HepG2 (cell line): Measurements from ENCODE around the gene SIDT1. TPM values are rescaled to one million over a fixed set of nuclear protein-coding genes. Genes with fewer than 3 reads are reported as not detected.

ENCODE experiments used
- ATAC-seq: fragments of 200-7000 bp; cut with Tn5 transposase; 3 replicates; pipeline ENCODE4 v1.9.1; 2020; ENCODE audit warnings: mild to moderate bottlenecking, moderate library complexity
- BruUV-seq: library from RNA; stranded (reverse); fragments of 400-500 nt; replicated peaks from 2 replicates; lab custom pipeline; 2021; lab: Mats Ljungman, UMichigan
- CTCF ChIA-PET: fragments of 300-600 bp; formaldehyde crosslinking; extraction: SDS; loops from one replicate; lab custom pipeline; 2021; ENCODE audit warnings: low total read pairs, inconsistent platforms, low intra/inter-chr PET ratio; lab: Yijun Ruan, JAX
- POLR2A ChIA-PET: fragments of 350-600 bp; sonication (Branson Sonifier 250); formaldehyde crosslinking; loops from one replicate; lab custom pipeline; 2020; ENCODE audit warnings: antibody characterized with exemption, inconsistent platforms; lab: Yijun Ruan, JAX
- DNase-seq: peaks from one replicate; pipeline ENCODE4 v3.0.0-alpha.2; 2015; ENCODE audit warnings: low spot score
- FAIRE-seq: peaks from 3 replicates; lab custom pipeline; 2011; peaks lifted over from hg19 to GRCh38; lab: Jason Lieb, UNC
- H2AFZ ChIP-seq: one replicate; pipeline ENCODE4 v1.6.1; 2011; ENCODE audit warnings: low read length, inconsistent platforms
- H3K27ac ChIP-seq: fragments of 300-600 bp; 3 replicates; pipeline ENCODE4 v1.8.0; 2011; ENCODE audit warnings: mixed run types, mild to moderate bottlenecking, mixed read lengths, low read length, inconsistent platforms; ENCODE audit not compliant: insufficient read depth; ENCODE audit errors: extremely low read length
- H3K27me3 ChIP-seq, 2 experiments: fragments of 200-600 bp in 1 of 2; 2 replicates in 1 of 2; 3 replicates in 1 of 2; pipeline versions ENCODE4 v1.6.0 to v1.8.0; 2011; ENCODE audit warnings: low read length in 2 of 2, mild to moderate bottlenecking in 2 of 2, moderate library complexity in 2 of 2, inconsistent platforms in 1 of 2; ENCODE audit not compliant: insufficient read depth in 2 of 2, control insufficient read depth in 1 of 2
- H3K36me3 ChIP-seq, 2 experiments: fragments of 200-600 bp in 1 of 2; replicated peaks in 1 of 2; 2 replicates in 1 of 2; 3 replicates in 1 of 2; pipeline versions ENCODE4 v1.5.1 to v1.8.0; 2011; ENCODE audit warnings: low read length in 2 of 2, inconsistent platforms in 1 of 2; ENCODE audit not compliant: insufficient read depth in 2 of 2, control insufficient read depth in 1 of 2
- H3K4me1 ChIP-seq: 2 replicates; pipeline ENCODE4 v1.5.1; 2012; ENCODE audit warnings: low read length, inconsistent platforms; ENCODE audit not compliant: insufficient read depth
- H3K4me2 ChIP-seq: 2 replicates; pipeline ENCODE4 v1.6.0; 2011; ENCODE audit warnings: low read depth, low read length, inconsistent platforms
- H3K4me3 ChIP-seq, 3 experiments: fragments of 200-600 bp in 1 of 3; sonication (generic), shearing (Covaris generic) in 1 of 3; replicated peaks in 1 of 3; 2 replicates each; pipeline ENCODE4 v1.5.1; 2011 to 2016; ENCODE audit warnings: low read length in 3 of 3, inconsistent platforms in 2 of 3, low read depth in 2 of 3, mild to moderate bottlenecking in 2 of 3, control low read depth in 1 of 3, mixed read lengths in 1 of 3; ENCODE audit not compliant: insufficient read depth in 1 of 3
- H3K79me2 ChIP-seq: one replicate; pipeline ENCODE4 v1.6.1; 2011; ENCODE audit warnings: low read length, inconsistent platforms; ENCODE audit not compliant: insufficient read depth
- H3K9ac ChIP-seq: 2 replicates; pipeline ENCODE4 v1.6.0; 2011; ENCODE audit warnings: mild to moderate bottlenecking, low read depth, low read length, inconsistent platforms; ENCODE audit not compliant: insufficient read depth
- H3K9me3 ChIP-seq: 2 replicates; pipeline ENCODE4 v1.5.1; 2012; ENCODE audit warnings: mild to moderate bottlenecking, low read length
- H4K20me1 ChIP-seq: 2 replicates; pipeline ENCODE4 v1.6.0; 2011; ENCODE audit warnings: inconsistent platforms, mild to moderate bottlenecking, low read length, moderate library complexity; ENCODE audit not compliant: insufficient read depth
- AFF4 ChIP-seq: sonication (generic); formaldehyde crosslinking; IDR thresholded peaks from 2 replicates; pipeline ENCODE4 v1.4.0; 2020; ENCODE audit warnings: missing genetic modification reagents
- MEF2D ChIP-seq: sonication (generic); formaldehyde crosslinking; IDR thresholded peaks from 2 replicates; pipeline ENCODE4 v1.5.1; 2020; ENCODE audit warnings: mild to moderate bottlenecking, missing genetic modification reagents
- MIER3 ChIP-seq: IDR thresholded peaks from 2 replicates; pipeline ENCODE4 v1.6.1; 2016; ENCODE audit warnings: missing compliant biosample characterization, borderline replicate concordance
- PRPF4 ChIP-seq: fragments of 200-400 bp; formaldehyde crosslinking; IDR thresholded peaks from 2 replicates; pipeline ENCODE4 v1.6.1; 2016; ENCODE audit warnings: low read length, low read depth; ENCODE audit not compliant: poor library complexity, severe bottlenecking
- RFX5 ChIP-seq: IDR thresholded peaks from 2 replicates; pipeline ENCODE4 v1.6.1; 2011; ENCODE audit warnings: low read depth, low read length, improper control_type of control experiment
- TRIM22 ChIP-seq: fragments of 450-650 bp; IDR thresholded peaks from 2 replicates; pipeline ENCODE4 v1.6.1; 2017
- ZNF329 ChIP-seq: sonication (generic); formaldehyde crosslinking; IDR thresholded peaks from 2 replicates; pipeline ENCODE4 v1.9.0; 2021; ENCODE audit warnings: low read depth, mild to moderate bottlenecking, missing genetic modification reagents
- in situ Hi-C: cut with HindIII; loops from 2 replicates; pipeline ENCODE4 v1.10.0; 2017; ENCODE audit warnings: low pct_unique_long_range_greater_than_20kb; ENCODE audit not compliant: extremely low pct_ligation_motif_present
- intact Hi-C: fragments of 100-400 bp; cut with micrococcal nuclease; formaldehyde crosslinking; loops from one replicate; pipeline ENCODE4 v1.10.0; 2022; ENCODE audit not compliant: unreplicated experiment
- polyA plus RNA-seq, 8 experiments: library from polyadenylated mRNA; depleted of rRNA in 3 of 8; stranded (reverse) in 7 of 8; unstranded in 1 of 8; fragments of >200 nt; fragmentation: Illumina TruSeq in 4 of 8; extraction: Trizol in 4 of 8; gene quantifications; 2 replicates each; pipeline versions ENCODE4 v1.2.1 to v1.2.3, GENCODE V29; 2011 to 2016; ENCODE audit warnings: low read depth in 4 of 8, missing spikeins in 1 of 8, mixed read lengths in 1 of 8; ENCODE audit not compliant: insufficient read depth in 1 of 8
- total RNA-seq, 5 experiments: library from RNA; depleted of rRNA; stranded (reverse); fragments of >200 nt; fragmentation: Illumina TruSeq; extraction: Trizol; gene quantifications; 2 replicates each; pipeline ENCODE4 v1.2.3, GENCODE V29; 2016; ENCODE audit warnings: low read depth in 1 of 5
- TF ChIP-seq, protein P1 (sequence below): sonication (generic); formaldehyde crosslinking; IDR thresholded peaks from one replicate; pipeline ENCODE4 v1.5.1; 2020; ENCODE audit warnings: mild to moderate bottlenecking, missing genetic modification reagents; ENCODE audit errors: not compliant biosample characterization

SIDT1 gene
- total and polyA plus RNA-seq, 2 of the 13 experiments (the other 11 are each of a cell fraction or from before 2014, with no cell fraction given) = 0.07 TPM

GRCh38 chr3:113620091-113620490 is 87.7 kb downstream of the SIDT1 start:
- in situ Hi-C loops = loop anchor here (10.0 kb wide), 1 partner anchor 125 kb away; no protein-coding TSS in a partner anchor
- ChIA-PET POLR2A (no interaction called here), CTCF (no interaction called here)
- H3K4me3 ChIP-seq = no peak overlapping the region
- peaks cover 0 to 7% of the 10 kb centered on the region in 2 experiments; a peak in 1 of 5 replicates for H3K27me3 ChIP-seq
- no peak overlapping the region for H3K9ac ChIP-seq
- DNase-seq (no peak), ATAC-seq (no peak)
- intact Hi-C loops = loop anchor here (10.0 kb wide), 1 partner anchor 485 kb away; no protein-coding TSS in a partner anchor
- H3K36me3 ChIP-seq = no peaks in the 10 kb centered on the region
- no peaks in the 10 kb centered on the region for H3K9me3 ChIP-seq
- no peak overlapping the region for H2AFZ ChIP-seq
- H3K27ac ChIP-seq = no peak overlapping the region
- no peaks in the 10 kb centered on the region for H4K20me1 ChIP-seq
- no peak for TF ChIP-seq ZNF329 (CRISPR knock-in tag)
- TF ChIP-seq MEF2D = no peak
- TF ChIP-seq, protein P1, sequence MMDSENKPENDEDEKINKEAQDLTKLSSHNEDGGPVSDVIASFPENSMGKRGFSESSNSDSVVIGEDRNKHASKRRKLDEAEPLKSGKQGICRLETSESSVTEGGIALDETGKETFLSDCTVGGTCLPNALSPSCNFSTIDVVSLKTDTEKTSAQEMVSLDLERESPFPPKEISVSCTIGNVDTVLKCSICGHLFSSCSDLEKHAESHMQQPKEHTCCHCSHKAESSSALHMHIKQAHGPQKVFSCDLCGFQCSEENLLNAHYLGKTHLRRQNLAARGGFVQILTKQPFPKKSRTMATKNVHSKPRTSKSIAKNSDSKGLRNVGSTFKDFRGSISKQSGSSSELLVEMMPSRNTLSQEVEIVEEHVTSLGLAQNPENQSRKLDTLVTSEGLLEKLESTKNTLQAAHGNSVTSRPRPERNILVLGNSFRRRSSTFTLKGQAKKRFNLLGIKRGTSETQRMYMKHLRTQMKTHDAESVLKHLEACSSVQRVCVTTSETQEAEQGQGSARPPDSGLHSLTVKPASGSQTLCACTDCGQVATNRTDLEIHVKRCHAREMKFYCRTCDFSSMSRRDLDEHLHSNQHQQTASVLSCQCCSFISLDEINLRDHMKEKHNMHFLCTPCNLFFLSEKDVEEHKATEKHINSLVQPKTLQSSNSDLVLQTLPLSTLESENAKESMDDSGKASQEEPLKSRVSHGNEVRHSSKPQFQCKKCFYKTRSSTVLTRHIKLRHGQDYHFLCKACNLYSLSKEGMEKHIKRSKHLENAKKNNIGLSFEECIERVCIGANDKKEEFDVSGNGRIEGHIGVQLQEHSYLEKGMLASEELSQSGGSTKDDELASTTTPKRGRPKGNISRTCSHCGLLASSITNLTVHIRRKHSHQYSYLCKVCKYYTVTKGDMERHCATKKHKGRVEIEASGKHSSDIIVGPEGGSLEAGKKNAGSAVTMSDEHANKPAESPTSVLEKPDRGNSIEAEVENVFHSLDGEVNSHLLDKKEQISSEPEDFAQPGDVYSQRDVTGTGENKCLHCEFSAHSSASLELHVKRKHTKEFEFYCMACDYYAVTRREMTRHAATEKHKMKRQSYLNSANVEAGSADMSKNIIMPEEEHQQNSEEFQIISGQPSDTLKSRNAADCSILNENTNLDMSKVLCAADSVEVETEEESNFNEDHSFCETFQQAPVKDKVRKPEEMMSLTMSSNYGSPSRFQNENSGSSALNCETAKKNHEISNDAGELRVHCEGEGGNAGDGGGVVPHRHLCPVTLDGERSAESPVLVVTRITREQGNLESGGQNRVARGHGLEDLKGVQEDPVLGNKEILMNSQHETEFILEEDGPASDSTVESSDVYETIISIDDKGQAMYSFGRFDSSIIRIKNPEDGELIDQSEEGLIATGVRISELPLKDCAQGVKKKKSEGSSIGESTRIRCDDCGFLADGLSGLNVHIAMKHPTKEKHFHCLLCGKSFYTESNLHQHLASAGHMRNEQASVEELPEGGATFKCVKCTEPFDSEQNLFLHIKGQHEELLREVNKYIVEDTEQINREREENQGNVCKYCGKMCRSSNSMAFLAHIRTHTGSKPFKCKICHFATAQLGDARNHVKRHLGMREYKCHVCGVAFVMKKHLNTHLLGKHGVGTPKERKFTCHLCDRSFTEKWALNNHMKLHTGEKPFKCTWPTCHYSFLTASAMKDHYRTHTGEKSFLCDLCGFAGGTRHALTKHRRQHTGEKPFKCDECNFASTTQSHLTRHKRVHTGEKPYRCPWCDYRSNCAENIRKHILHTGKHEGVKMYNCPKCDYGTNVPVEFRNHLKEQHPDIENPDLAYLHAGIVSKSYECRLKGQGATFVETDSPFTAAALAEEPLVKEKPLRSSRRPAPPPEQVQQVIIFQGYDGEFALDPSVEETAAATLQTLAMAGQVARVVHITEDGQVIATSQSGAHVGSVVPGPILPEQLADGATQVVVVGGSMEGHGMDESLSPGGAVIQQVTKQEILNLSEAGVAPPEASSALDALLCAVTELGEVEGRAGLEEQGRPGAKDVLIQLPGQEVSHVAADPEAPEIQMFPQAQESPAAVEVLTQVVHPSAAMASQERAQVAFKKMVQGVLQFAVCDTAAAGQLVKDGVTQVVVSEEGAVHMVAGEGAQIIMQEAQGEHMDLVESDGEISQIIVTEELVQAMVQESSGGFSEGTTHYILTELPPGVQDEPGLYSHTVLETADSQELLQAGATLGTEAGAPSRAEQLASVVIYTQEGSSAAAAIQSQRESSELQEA (CRISPR knock-in tag) = no peak
- no peak for TF ChIP-seq AFF4 (CRISPR knock-in tag)
- TF ChIP-seq MIER3 (CRISPR knock-in tag) = no peak
- no peak for TF ChIP-seq RFX5
- TF ChIP-seq TRIM22 = no peak
- no peak for TF ChIP-seq PRPF4
- TF ChIP-seq, all 625 proteins: peak for 0
- Histone ChIP-seq H3K4me1 (peaks cover 7% of the 10 kb centered on the region; the same call in 1 of the 2 replicates), H3K4me2 (no peak overlapping the region), H3K79me2 (no peaks in the 10 kb centered on the region)
- FAIRE-seq = no peak
- BruUV-seq = no TSS peak
